ENCODE measurements around the gene AMHR2.

AMHR2 gene

DNA sequence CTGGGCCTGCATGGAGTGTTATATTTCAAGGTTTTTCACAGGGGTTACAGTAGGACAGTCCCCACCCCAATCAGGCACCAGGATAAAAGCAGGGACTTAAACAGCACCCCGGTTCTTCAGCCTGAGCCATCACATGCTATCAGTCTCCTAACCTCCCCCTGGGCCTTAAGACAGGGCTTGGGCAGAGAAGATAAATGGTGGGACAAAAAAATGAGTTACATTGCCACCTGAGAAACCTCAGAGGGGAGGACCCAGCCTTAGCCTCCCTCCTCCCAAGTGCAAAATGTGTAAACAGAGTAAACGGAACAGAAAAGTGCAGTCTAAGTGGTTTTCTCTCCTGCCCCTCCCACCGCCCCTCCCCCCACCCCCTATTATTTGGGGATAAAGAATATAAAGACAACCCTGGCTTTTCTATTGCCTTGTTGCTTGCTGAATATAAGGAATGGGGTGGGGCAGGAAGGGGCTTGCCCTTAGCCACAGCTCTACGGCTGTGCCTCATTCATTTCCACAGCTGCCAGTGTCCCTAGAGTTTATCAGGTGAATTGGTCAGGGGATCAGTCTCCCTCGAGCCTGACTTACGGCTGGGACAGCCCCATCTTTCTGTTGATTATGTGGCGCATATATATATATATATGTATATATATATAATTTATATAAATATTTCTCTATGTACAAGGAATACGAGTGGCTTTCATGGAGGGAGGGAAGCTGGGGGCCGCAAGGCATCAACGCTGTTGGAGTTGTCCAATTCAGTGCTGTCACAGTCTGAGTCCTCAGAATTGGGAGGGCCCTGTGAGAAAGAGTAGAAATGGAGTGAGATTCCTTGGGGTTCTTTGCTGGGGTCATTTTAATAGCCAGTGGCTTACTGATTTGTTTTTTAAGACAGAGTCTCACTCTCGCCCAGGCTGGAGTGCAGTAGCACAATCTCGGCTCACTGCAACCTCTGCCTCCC, 57.1 kb downstream of the AMHR2 start:
- DNase-seq (ENCODE audit: low read depth in 2 of 2), result no peak
